ENCODE results near the gene CCDC152. TPM values are rescaled to one million over a fixed set of nuclear protein-coding genes. Genes with fewer than 3 reads are reported as not detected.

CCDC152 gene
- polyA plus RNA-seq, 3 donors from 2014 or later: 1.7 to 3.1 (median 2.5) TPM

DNA sequence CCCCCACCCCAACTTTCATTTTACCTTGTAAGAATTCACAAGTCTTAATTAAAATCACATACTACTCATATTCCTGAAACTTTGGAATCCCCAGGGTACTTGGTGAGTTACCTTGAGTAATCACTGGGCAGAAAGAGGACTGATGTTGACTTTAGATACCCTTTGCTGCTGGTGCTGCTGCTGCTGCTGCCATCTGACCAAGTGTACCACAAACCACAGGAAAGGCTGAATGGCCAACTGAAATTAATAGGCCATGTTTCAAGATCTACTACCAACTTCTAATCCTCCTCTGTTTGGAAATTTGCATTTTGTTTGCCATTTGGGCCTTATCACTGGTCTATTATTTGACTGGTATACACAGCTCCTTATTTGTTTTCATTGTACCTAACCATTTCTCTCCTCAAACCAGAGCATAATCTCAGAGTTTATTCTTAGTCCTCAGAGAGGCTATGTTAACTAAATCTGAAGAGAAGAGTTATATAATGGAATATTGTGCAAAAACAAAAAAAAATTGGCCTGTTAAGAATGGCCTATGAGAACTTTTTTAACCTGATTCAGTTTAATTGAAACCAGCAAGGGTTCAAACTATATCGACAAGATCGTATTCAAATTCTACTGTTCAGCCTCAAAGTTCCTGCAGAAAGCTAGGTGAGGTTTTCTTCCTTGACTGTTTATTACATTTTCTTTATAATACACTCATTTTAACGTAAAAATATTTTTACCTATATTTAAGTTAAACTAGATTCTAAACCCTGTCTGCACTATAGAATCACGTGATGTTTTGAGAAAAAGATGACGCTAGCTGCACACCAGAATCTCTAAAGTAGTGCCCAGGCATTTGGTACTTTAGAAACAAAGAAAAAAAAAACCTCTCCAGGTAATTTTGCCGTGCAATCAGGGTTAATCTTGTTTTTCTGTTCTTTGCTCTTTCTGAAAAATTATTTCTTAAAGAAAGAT lies 41.9 kb downstream of the CCDC152 start:
- H3K9me3 Mint-ChIP-seq: peaks cover 0 to 7% (median under 1%) of the 10 kb centered on the region in 6 donors
- H3K27me3 Mint-ChIP-seq (ENCODE audit: low read depth in 3 of 3): no peaks in the 10 kb centered on the region
- H3K4me3 Mint-ChIP-seq: no peak overlapping the region
- DNase-seq: no peak
- H3K4me1 Mint-ChIP-seq: no peaks in the 10 kb centered on the region
- H3K27ac Mint-ChIP-seq: no peak overlapping the region
- peaks cover 10 to 33% (median 17%) of the 10 kb centered on the region in 3 donors for H3K36me3 Mint-ChIP-seq

- no peaks in the 10 kb centered on the region for H3K4me1 Mint-ChIP-seq
- DNase-seq: no peak
- no peak overlapping the region for H3K4me3 Mint-ChIP-seq
- peaks cover 10 to 28% (median 14%) of the 10 kb centered on the region in 3 donors for H3K36me3 Mint-ChIP-seq
- no peaks in the 10 kb centered on the region for H3K27me3 Mint-ChIP-seq (ENCODE audit: low read depth in 3 of 3)
- peaks cover 0 to 6% (median under 1%) of the 10 kb centered on the region in 6 donors for H3K9me3 Mint-ChIP-seq
- no peak overlapping the region for H3K27ac Mint-ChIP-seq
Measured at GRCh38 chr5:42799241-42799608, 42.6 kb downstream of the CCDC152 start.

DNA sequence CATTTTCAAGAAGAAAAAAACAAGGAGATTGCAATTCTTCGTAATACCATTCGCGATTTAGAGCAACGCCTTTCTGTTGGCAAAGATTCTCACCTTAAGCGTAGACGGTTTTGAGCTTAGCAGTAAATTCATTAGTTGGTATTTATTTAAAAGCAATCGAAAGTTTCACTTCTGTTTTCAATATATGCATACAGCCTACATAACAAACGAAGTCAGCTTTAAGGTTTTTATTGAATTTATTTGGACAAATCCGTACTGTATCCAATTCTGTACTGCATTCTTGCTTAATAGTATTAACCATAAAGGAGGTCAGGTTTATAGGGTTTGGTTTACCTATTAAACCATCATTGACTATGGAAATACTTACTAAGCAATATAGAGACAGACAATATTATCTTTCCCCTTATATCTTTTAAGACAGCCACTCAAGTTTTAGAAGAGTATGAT lies 43.1 kb downstream of the CCDC152 start:
- Mint-ChIP-seq H3K4me3 (no peak overlapping the region), H3K4me1 (no peaks in the 10 kb centered on the region), H3K9me3 (peaks cover 0 to 1% (median 0%) of the 10 kb centered on the region in 6 donors), H3K27ac (no peak overlapping the region), H3K27me3 (ENCODE audit: low read depth in 3 of 3) (no peaks in the 10 kb centered on the region), H3K36me3 (peaks cover 10 to 26% (median 14%) of the 10 kb centered on the region in 3 donors)
- no peak for DNase-seq

- no peak overlapping the region for H3K27ac Mint-ChIP-seq
- no peaks in the 10 kb centered on the region for H3K9me3 Mint-ChIP-seq
- DNase-seq: no peak
- H3K4me1 Mint-ChIP-seq: no peaks in the 10 kb centered on the region
- no peaks in the 10 kb centered on the region for H3K27me3 Mint-ChIP-seq (ENCODE audit: low read depth in 3 of 3)
- no peak overlapping the region for H3K4me3 Mint-ChIP-seq
- peaks cover 10 to 22% (median 14%) of the 10 kb centered on the region in 3 donors for H3K36me3 Mint-ChIP-seq
Measured at GRCh38 chr5:42800748-42801330, 44.2 kb downstream of the CCDC152 start.

DNA sequence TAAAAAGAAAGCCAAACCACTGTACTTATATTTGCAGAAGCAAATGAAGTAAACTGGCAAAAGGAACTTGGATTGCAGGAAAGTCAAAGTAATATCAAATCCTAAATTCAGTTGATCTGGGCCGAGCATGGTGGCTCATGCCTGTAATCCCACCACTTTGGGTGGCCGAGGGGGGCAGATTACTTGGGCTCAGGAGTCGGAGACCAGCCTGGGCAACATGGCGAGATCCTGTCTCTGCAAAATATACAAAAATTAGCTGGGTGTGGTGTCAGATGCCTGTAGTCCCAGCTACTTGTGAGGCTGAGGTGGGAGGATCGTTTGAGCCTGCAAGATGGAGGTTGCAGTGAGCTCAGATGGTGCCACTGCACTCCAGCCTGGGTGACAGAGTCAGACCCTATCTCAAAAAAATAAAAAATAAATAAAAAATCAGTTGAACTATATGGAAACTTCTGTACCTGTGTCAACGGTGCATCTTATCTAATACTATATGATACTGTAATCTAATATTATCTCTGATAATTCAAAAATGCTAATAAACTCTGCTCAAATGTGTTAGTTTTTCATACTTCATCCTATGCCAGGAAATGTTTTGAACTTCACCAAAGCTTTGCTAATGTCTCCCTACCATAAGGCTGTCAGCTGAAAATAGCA lies 45.0 kb downstream of the CCDC152 start:
- H3K4me3 Mint-ChIP-seq: no peak overlapping the region
- H3K36me3 Mint-ChIP-seq: peaks cover 9 to 22% (median 14%) of the 10 kb centered on the region in 3 donors
- H3K4me1 Mint-ChIP-seq: no peaks in the 10 kb centered on the region
- no peak for DNase-seq
- no peak overlapping the region for H3K27ac Mint-ChIP-seq
- no peaks in the 10 kb centered on the region for H3K27me3 Mint-ChIP-seq (ENCODE audit: low read depth in 3 of 3)
- H3K9me3 Mint-ChIP-seq: no peaks in the 10 kb centered on the region

DNA sequence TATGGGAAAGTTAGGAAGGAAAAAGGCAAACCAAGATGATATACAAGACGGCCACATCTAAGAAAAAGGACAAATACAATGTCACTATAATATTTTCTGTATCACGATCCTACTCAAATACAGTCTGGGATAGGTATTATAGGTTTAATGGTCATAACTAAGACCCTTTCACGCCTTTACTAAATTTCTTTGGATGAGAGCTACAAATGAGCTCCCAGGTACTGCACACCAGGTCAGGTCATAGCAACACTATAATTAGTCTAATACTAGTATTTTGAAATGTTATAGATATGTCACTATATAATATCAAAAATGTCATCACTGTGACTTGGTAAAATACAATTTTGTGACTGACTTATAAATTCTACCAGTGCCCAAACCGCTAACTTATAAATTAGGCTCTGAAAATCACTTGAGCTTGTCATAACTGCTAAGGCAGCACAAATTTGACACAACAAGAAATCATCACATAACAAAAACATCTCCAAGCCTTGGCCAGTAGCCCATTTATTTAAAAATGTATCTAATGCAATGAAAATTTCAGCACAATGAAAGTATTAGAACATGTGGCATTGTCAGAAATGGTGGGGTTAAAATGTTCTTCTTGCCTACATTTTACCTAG lies 48.2 kb downstream of the CCDC152 start:
- Mint-ChIP-seq H3K9me3 (no peaks in the 10 kb centered on the region), H3K4me1 (no peaks in the 10 kb centered on the region), H3K27ac (no peak overlapping the region), H3K27me3 (ENCODE audit: low read depth in 3 of 3) (no peaks in the 10 kb centered on the region), H3K36me3 (peaks cover 0 to 8% (median 0%) of the 10 kb centered on the region in 3 donors), H3K4me3 (no peak overlapping the region)
- DNase-seq: no peak

GRCh38 chr5:42806004-42806700 lies 49.5 kb downstream of the CCDC152 start:
- H3K4me1 Mint-ChIP-seq: no peaks in the 10 kb centered on the region
- no peak for DNase-seq
- no peak overlapping the region for H3K27ac Mint-ChIP-seq
- H3K9me3 Mint-ChIP-seq: no peaks in the 10 kb centered on the region
- H3K27me3 Mint-ChIP-seq (ENCODE audit: low read depth in 3 of 3): no peaks in the 10 kb centered on the region
- H3K4me3 Mint-ChIP-seq: no peak overlapping the region
- H3K36me3 Mint-ChIP-seq: peaks cover 0 to 8% (median 0%) of the 10 kb centered on the region in 3 donors

- Mint-ChIP-seq H3K4me3 (no peak overlapping the region), H3K4me1 (peaks cover 0 to 5% of the 10 kb centered on the region in 2 donors), H3K36me3 (peaks cover 0 to 8% (median 0%) of the 10 kb centered on the region in 3 donors), H3K27me3 (ENCODE audit: low read depth in 3 of 3) (no peaks in the 10 kb centered on the region), H3K27ac (no peak overlapping the region), H3K9me3 (no peaks in the 10 kb centered on the region)
- DNase-seq: no peak
Measured at GRCh38 chr5:42806701-42807262, 50.2 kb downstream of the CCDC152 start.

DNA sequence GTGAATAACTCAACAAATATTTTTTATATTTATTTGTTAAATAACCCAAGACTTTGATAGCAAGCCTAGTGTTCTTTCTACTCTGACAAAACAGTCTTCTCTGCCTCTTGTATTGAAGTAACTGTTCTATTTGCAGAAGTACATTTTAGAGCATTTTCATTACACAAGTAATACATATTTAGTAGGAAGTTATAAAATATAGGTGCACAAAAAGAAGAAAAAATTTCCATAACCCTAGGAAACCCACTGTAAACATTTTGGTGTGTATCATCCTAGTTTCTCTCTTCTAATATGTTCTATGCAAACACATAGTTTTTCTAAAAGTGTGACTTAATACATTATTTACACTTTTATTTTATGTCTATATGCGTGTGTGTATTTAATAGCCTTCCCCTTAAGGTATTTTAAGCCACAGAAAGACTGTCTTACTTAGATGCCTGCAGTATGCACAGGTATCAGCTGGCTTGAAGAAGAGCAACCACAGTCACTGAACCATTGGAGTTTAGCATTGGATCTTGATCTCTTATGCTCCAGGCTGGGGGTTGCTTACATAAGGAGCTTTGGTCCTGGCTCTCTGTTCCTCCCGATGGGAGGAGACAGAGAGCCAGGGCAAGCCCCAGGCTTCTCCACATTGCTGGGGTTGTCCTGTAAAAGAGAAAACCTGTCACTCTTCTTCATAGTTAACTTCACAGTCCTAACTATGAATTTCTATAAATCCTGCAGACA lies 51.3 kb downstream of the CCDC152 start:
- Mint-ChIP-seq H3K9me3 (no peaks in the 10 kb centered on the region), H3K27me3 (ENCODE audit: low read depth in 3 of 3) (no peaks in the 10 kb centered on the region), H3K4me3 (no peak overlapping the region), H3K27ac (no peak overlapping the region), H3K36me3 (peaks cover 0 to 8% (median 0%) of the 10 kb centered on the region in 3 donors), H3K4me1 (peaks cover 0 to 8% of the 10 kb centered on the region in 2 donors)
- DNase-seq: no peak

- DNase-seq: no peak
- Mint-ChIP-seq H3K4me3 (no peak overlapping the region), H3K27ac (peak overlapping the region in 1 of 6 donors; percentile 2), H3K9me3 (no peaks in the 10 kb centered on the region), H3K36me3 (peaks cover 0 to 8% (median 0%) of the 10 kb centered on the region in 3 donors), H3K4me1 (peaks cover 0 to 8% of the 10 kb centered on the region in 2 donors), H3K27me3 (ENCODE audit: low read depth in 3 of 3) (no peaks in the 10 kb centered on the region)
Measured at GRCh38 chr5:42808888-42809611, 52.4 kb downstream of the CCDC152 start.

- Mint-ChIP-seq H3K4me1 (peaks cover 0 to 8% of the 10 kb centered on the region in 2 donors), H3K4me3 (no peak overlapping the region), H3K27ac (no peak overlapping the region), H3K36me3 (peaks cover 0 to 4% (median 0%) of the 10 kb centered on the region in 3 donors), H3K9me3 (no peaks in the 10 kb centered on the region), H3K27me3 (ENCODE audit: low read depth in 3 of 3) (no peaks in the 10 kb centered on the region)
- DNase-seq: no peak
Measured at GRCh38 chr5:42810834-42811590, 54.4 kb downstream of the CCDC152 start.
